H1 (cell line): ENCODE results near the gene GLI1. TPM values are rescaled to one million over a fixed set of nuclear protein-coding genes. Genes with fewer than 3 reads are reported as not detected.

Source experiments
- CTCF ChIA-PET: fragments of 300-600 bp; sonication (Branson Sonifier 250); formaldehyde crosslinking; loops from one replicate; lab custom pipeline; 2021; ENCODE audit not compliant: partially characterized antibody; lab: Charles Lee
- POLR2A ChIA-PET: fragments of 300-600 bp; sonication (Branson Sonifier 250); formaldehyde crosslinking; loops from one replicate; lab custom pipeline; 2021; ENCODE audit warnings: inconsistent platforms; ENCODE audit not compliant: partially characterized antibody; lab: Charles Lee
- DNase-seq, 2 experiments: peaks; one replicate each; pipeline versions ENCODE4 v3.0.0 to v3.0.0-alpha.2; 2010 to 2022; ENCODE audit warnings: low spot score in 2 of 2, low read depth in 1 of 2, mixed read lengths in 1 of 2
- FAIRE-seq: peaks from 2 replicates; lab custom pipeline; 2011; peaks lifted over from hg19 to GRCh38; lab: Jason Lieb, UNC
- H2AFZ ChIP-seq: 2 replicates; pipeline ENCODE4 v1.8.1; 2012; ENCODE audit warnings: low read length, inconsistent platforms
- H2AK5ac ChIP-seq: 2 replicates; pipeline ENCODE4 v1.6.1; 2013; ENCODE audit warnings: low read depth, low read length
- H2BK120ac ChIP-seq: replicated peaks from 2 replicates; pipeline ENCODE3; 2013; ENCODE audit warnings: low read depth, low read length, inconsistent platforms
- H2BK12ac ChIP-seq: 2 replicates; pipeline ENCODE4 v1.6.1; 2013; ENCODE audit warnings: low read depth, low read length
- H2BK15ac ChIP-seq: 2 replicates; pipeline ENCODE4 v1.6.1; 2013; ENCODE audit warnings: low read length
- H2BK20ac ChIP-seq: 2 replicates; pipeline ENCODE4 v1.6.1; 2013; ENCODE audit warnings: low read length
- H2BK5ac ChIP-seq: 2 replicates; pipeline ENCODE4 v1.6.1; 2013; ENCODE audit warnings: low read depth, low read length
- H3K14ac ChIP-seq: 2 replicates; pipeline ENCODE4 v1.6.1; 2013; ENCODE audit warnings: inconsistent platforms; ENCODE audit not compliant: insufficient read length
- H3K18ac ChIP-seq: 2 replicates; pipeline ENCODE4 v1.6.1; 2013; ENCODE audit warnings: low read length; ENCODE audit errors: extremely low read depth
- H3K23ac ChIP-seq: 2 replicates; pipeline ENCODE4 v1.6.1; 2013; ENCODE audit warnings: inconsistent platforms; ENCODE audit not compliant: insufficient read length
- H3K23me2 ChIP-seq: 2 replicates; pipeline ENCODE4 v1.6.1; 2013; ENCODE audit warnings: low read depth, low read length
- H3K27ac ChIP-seq: 2 replicates; pipeline ENCODE4 v1.6.1; 2011; ENCODE audit warnings: low read depth, low read length, inconsistent platforms
- H3K27me3 ChIP-seq, 4 experiments: replicated peaks in 1 of 4; 1 replicate in 1 of 4; 2 replicates in 3 of 4; pipeline versions ENCODE4 v1.6.1 to v1.8.1; 2011 to 2013; ENCODE audit warnings: low read length in 3 of 4, mild to moderate bottlenecking in 3 of 4, inconsistent platforms in 2 of 4, mixed read lengths in 2 of 4, moderate library complexity in 1 of 4; ENCODE audit not compliant: control insufficient read depth in 3 of 4, insufficient read depth in 3 of 4; ENCODE audit errors: extremely low read depth in 1 of 4
- H3K36me3 ChIP-seq, 4 experiments: 2 replicates each; pipeline versions ENCODE4 v1.6.1 to v1.8.1; 2011 to 2013; ENCODE audit warnings: mild to moderate bottlenecking in 4 of 4, low read length in 3 of 4, moderate library complexity in 2 of 4, control low read depth in 1 of 4, inconsistent platforms in 1 of 4; ENCODE audit not compliant: insufficient read depth in 4 of 4, control insufficient read depth in 2 of 4
- H3K4ac ChIP-seq: replicated peaks from 2 replicates; pipeline ENCODE3; 2013; ENCODE audit warnings: low read length, low read depth, mixed read lengths, inconsistent platforms; ENCODE audit not compliant: insufficient read length
- H3K4me1 ChIP-seq, 4 experiments: replicated peaks in 1 of 4; 1 replicate in 1 of 4; 2 replicates in 3 of 4; pipeline versions ENCODE4 v1.6.1 to v1.8.1; 2011 to 2013; ENCODE audit warnings: low read length in 3 of 4, inconsistent platforms in 2 of 4, mixed read lengths in 1 of 4; ENCODE audit not compliant: insufficient read depth in 4 of 4, control insufficient read depth in 3 of 4
- H3K4me2 ChIP-seq, 2 experiments: 2 replicates each; pipeline versions ENCODE4 v1.6.1 to v1.8.1; 2011 to 2013; ENCODE audit warnings: low read depth in 2 of 2, low read length in 2 of 2, control low read depth in 1 of 2, inconsistent platforms in 1 of 2, mild to moderate bottlenecking in 1 of 2; ENCODE audit not compliant: insufficient read depth in 1 of 2
- H3K4me3 ChIP-seq, 4 experiments: fragments of 200-600, 300-600 bp in 1 of 4; sonication (generic), shearing (Covaris generic), sonication (Bioruptor Twin) in 1 of 4; 2 replicates each; pipeline versions ENCODE4 v1.5.1 to v1.8.1; 2011 to 2016; ENCODE audit warnings: low read length in 4 of 4, low read depth in 3 of 4, control low read depth in 2 of 4, inconsistent platforms in 2 of 4, mild to moderate bottlenecking in 2 of 4, mixed read lengths in 1 of 4, moderate library complexity in 1 of 4; ENCODE audit not compliant: insufficient read depth in 2 of 4; ENCODE audit errors: extremely low read depth in 1 of 4
- H3K56ac ChIP-seq: replicated peaks from 2 replicates; pipeline ENCODE3; 2013; ENCODE audit warnings: low read depth, mild to moderate bottlenecking, mixed read lengths, low read length, inconsistent platforms; ENCODE audit not compliant: insufficient read length
- H3K79me1 ChIP-seq: 2 replicates; pipeline ENCODE4 v1.6.1; 2013; ENCODE audit warnings: low read depth, low read length, control low read depth
- H3K79me2 ChIP-seq, 2 experiments: 2 replicates each; pipeline versions ENCODE4 v1.6.1 to v1.8.1; 2012 to 2013; ENCODE audit warnings: low read length in 2 of 2, mild to moderate bottlenecking in 2 of 2, inconsistent platforms in 1 of 2; ENCODE audit not compliant: insufficient read depth in 2 of 2, control insufficient read depth in 1 of 2
- H3K9ac ChIP-seq, 4 experiments: replicated peaks in 1 of 4; 1 replicate in 1 of 4; 2 replicates in 3 of 4; pipeline versions ENCODE4 v1.6.1 to v1.8.1; 2011 to 2013; ENCODE audit warnings: low read depth in 3 of 4, low read length in 3 of 4, control low read depth in 2 of 4, mild to moderate bottlenecking in 2 of 4, moderate library complexity in 2 of 4, inconsistent platforms in 1 of 4; ENCODE audit errors: extremely low read depth in 1 of 4
- H3K9me3 ChIP-seq, 2 experiments: 2 replicates each; pipeline versions ENCODE4 v1.6.1 to v1.8.1; 2012 to 2013; ENCODE audit warnings: mild to moderate bottlenecking in 2 of 2, moderate library complexity in 2 of 2, control low read depth in 1 of 2, inconsistent platforms in 1 of 2, low read depth in 1 of 2, low read length in 1 of 2, mixed read lengths in 1 of 2; ENCODE audit not compliant: insufficient read depth in 2 of 2
- H4K20me1 ChIP-seq, 2 experiments: replicated peaks in 1 of 2; 2 replicates each; pipeline versions ENCODE3 to v1.8.1; 2011 to 2013; ENCODE audit warnings: inconsistent platforms in 2 of 2, low read length in 2 of 2, mild to moderate bottlenecking in 1 of 2; ENCODE audit not compliant: insufficient read depth in 2 of 2, control insufficient read depth in 1 of 2
- H4K5ac ChIP-seq: 2 replicates; pipeline ENCODE4 v1.6.1; 2013; ENCODE audit warnings: low read length, low read depth, mixed read lengths, inconsistent platforms; ENCODE audit not compliant: insufficient read length
- H4K8ac ChIP-seq: 2 replicates; pipeline ENCODE4 v1.8.0; 2013; ENCODE audit warnings: mild to moderate bottlenecking, moderate library complexity, low read length, inconsistent platforms; ENCODE audit not compliant: insufficient read depth; ENCODE audit errors: extremely low read depth
- H4K91ac ChIP-seq: replicated peaks from 2 replicates; pipeline ENCODE3; 2013; ENCODE audit warnings: low read length, mixed read lengths, inconsistent platforms; ENCODE audit not compliant: insufficient read length
- FOSL1 ChIP-seq: IDR thresholded peaks from 2 replicates; pipeline ENCODE4 v1.6.1; 2011; ENCODE audit warnings: mild to moderate bottlenecking, low read depth, low read length, moderate library complexity; ENCODE audit not compliant: insufficient read depth
- NANOG ChIP-seq: IDR thresholded peaks from 2 replicates; pipeline ENCODE4 v1.6.1; 2011; ENCODE audit warnings: low read length, low read depth, mild to moderate bottlenecking, inconsistent platforms; ENCODE audit not compliant: insufficient read depth, poor library complexity, severe bottlenecking
- TEAD4 ChIP-seq: IDR thresholded peaks from 2 replicates; pipeline ENCODE4 v1.6.1; 2012; ENCODE audit warnings: low read depth, low read length, inconsistent platforms, mixed read lengths
- WGBS, 2 experiments: shearing (Covaris generic) in 1 of 2; methylation state at CpG; one replicate each; pipeline versions ENCODE4 v1.1.6 to v1.1.7; 2013 to 2015; ENCODE audit warnings: low lambda C conversion rate in 2 of 2, mixed read lengths in 2 of 2, inconsistent platforms in 1 of 2, low coverage in 1 of 2, missing lambda C conversion rate in 1 of 2; ENCODE audit not compliant: insufficient replicate concordance in 2 of 2, insufficient coverage in 1 of 2, insufficient read length in 1 of 2; ENCODE audit errors: extremely low coverage in 1 of 2, missing lambda C conversion rate in 1 of 2; 5-methylcytosine and 5-hydroxymethylcytosine counted together
- polyA plus RNA-seq, 7 experiments: library from polyadenylated mRNA; depleted of rRNA in 3 of 7; stranded (reverse) in 5 of 7; unstranded in 2 of 7; fragments of >200 nt in 5 of 7; fragments of 200-250 nt in 2 of 7; gene quantifications; 1 replicate in 5 of 7; 2 replicates in 1 of 7; 4 replicates in 1 of 7; pipeline versions ENCODE4 v1.2.1 to v1.2.3, GENCODE V29; 2011 to 2013; ENCODE audit warnings: missing spikeins in 2 of 7, mixed read lengths in 2 of 7
- total RNA-seq: library from RNA; stranded (reverse); fragmentation: NEBNext Ultra II Directional; extraction: Animal tissue kit (Norgen Biotek cat#: 25700); gene quantifications from 2 replicates; pipeline ENCODE4 v1.2.1, GENCODE V29; 2021
- TF ChIP-seq, protein P1 (sequence below), 3 experiments: IDR thresholded peaks; 1 replicate in 2 of 3; 2 replicates in 1 of 3; pipeline versions ENCODE4 v1.5.1 to v1.6.1; 2011; ENCODE audit warnings: low read length in 3 of 3, mild to moderate bottlenecking in 3 of 3, inconsistent platforms in 2 of 3, low read depth in 1 of 3, moderate library complexity in 1 of 3; ENCODE audit not compliant: insufficient read depth in 1 of 3; ENCODE audit errors: control extremely low read depth in 1 of 3

Gene GLI1
- total and polyA plus RNA-seq, 2 of the 8 experiments (the other 6 are each of a cell fraction or from before 2014, with no cell fraction given), result 23.5 to 25.3 TPM

DNA sequence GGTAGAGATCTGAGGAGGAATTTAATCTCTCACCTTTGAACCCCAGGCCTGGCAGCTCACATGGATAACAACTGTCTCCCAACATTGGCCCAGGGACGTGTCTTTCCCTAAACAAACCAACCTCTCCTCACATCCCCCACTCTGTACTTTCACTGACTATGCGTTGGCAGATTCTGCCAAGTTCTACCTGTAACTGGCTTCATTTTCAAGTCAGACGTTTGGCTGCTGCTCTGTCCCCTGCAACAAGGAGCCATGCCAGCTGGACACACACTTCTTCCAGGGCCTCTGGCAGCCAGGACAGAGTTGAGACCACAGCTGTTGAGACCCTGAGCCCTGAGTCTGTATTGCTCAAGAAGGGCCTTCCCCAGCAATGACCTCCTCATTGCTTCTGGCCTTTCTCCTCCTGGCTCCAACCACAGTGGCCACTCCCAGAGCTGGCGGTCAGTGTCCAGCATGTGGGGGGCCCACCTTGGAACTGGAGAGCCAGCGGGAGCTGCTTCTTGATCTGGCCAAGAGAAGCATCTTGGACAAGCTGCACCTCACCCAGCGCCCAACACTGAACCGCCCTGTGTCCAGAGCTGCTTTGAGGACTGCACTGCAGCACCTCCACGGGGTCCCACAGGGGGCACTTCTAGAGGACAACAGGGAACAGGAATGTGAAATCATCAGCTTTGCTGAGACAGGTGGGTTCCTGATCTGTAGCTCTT is 24.9 kb upstream of the GLI1 start, which contains the start of gene INHBC:
Gene INHBC, plus strand, starts transcription at position 268 of the 707 bp plus-strand sequence. Its CDS starts 103 bp downstream, at position 371.
- no peak within 1 kb of the TSS for H3K9ac ChIP-seq
- H4K8ac ChIP-seq, result peak within 1 kb of the TSS; percentile 79
- H3K79me2 ChIP-seq, result peaks cover 0 to 6% of the 10 kb centered on the region in 2 experiments; a peak in 2 of 4 replicates
- TF ChIP-seq, protein P1, sequence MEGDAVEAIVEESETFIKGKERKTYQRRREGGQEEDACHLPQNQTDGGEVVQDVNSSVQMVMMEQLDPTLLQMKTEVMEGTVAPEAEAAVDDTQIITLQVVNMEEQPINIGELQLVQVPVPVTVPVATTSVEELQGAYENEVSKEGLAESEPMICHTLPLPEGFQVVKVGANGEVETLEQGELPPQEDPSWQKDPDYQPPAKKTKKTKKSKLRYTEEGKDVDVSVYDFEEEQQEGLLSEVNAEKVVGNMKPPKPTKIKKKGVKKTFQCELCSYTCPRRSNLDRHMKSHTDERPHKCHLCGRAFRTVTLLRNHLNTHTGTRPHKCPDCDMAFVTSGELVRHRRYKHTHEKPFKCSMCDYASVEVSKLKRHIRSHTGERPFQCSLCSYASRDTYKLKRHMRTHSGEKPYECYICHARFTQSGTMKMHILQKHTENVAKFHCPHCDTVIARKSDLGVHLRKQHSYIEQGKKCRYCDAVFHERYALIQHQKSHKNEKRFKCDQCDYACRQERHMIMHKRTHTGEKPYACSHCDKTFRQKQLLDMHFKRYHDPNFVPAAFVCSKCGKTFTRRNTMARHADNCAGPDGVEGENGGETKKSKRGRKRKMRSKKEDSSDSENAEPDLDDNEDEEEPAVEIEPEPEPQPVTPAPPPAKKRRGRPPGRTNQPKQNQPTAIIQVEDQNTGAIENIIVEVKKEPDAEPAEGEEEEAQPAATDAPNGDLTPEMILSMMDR (IDR thresholded peaks at IDR 0.05; ENCODE audit: control extremely low read depth in 1 of 3, insufficient read depth in 1 of 3, low read depth in 1 of 3, low read length in 3 of 3), result no peak
- no peak for TF ChIP-seq NANOG
- TF ChIP-seq FOSL1, result no peak
- TF ChIP-seq TEAD4, result no peak
- H3K56ac ChIP-seq, result no peak within 1 kb of the TSS
- no peak within 1 kb of the TSS for H3K4me2 ChIP-seq
- no peak within 1 kb of the TSS; the same call in 1 of the 2 replicates for H3K18ac ChIP-seq
- ChIA-PET CTCF (interaction anchor here (0.6 to 7.7 kb wide), 9 partner anchors 18 to 169 kb away, joined by 3 to 112 read pairs (median 3); partner anchors contain the start of gene INHBE), POLR2A (interaction anchor here (0.6 to 13.2 kb wide), 6 partner anchors 11 to 192 kb away, joined by 3 to 168 read pairs (median 4); partner anchors contain the start of genes GLI1 and INHBE)
- DNase-seq, result no peak
- no peaks in the 10 kb centered on the region for H3K27me3 ChIP-seq
- H2BK120ac ChIP-seq, result peak within 1 kb of the TSS; percentile 57
- H2BK20ac ChIP-seq, result no peak within 1 kb of the TSS
- H3K23me2 ChIP-seq, result peaks cover 3% of the 10 kb centered on the region; the same call in 1 of the 2 replicates
- H4K91ac ChIP-seq, result peak within 1 kb of the TSS; percentile 15
- no peak within 1 kb of the TSS for H3K4me3 ChIP-seq
- H3K4ac ChIP-seq, result peak within 1 kb of the TSS; percentile 37
- H2AK5ac ChIP-seq, result no peak within 1 kb of the TSS
- no peak within 1 kb of the TSS for H3K27ac ChIP-seq
- no peak within 1 kb of the TSS; the same call in 1 of the 2 replicates for H2BK5ac ChIP-seq
- H3K36me3 ChIP-seq, result no peaks in the 10 kb centered on the region
- peak within 1 kb of the TSS; percentile 67 for H2AFZ ChIP-seq
- no peaks in the 10 kb centered on the region for H4K20me1 ChIP-seq
- H3K23ac ChIP-seq, result no peak within 1 kb of the TSS
- WGBS, 2 experiments, result 76% methylated on average over 8 of the region's 8 CpGs; no CpG with 5 or more reads in 1 of the 2 experiments
- H2BK15ac ChIP-seq, result peak within 1 kb of the TSS; percentile 83
- H3K79me1 ChIP-seq, result no peaks in the 10 kb centered on the region; the same call in 1 of the 2 replicates
- H4K5ac ChIP-seq, result no peak within 1 kb of the TSS
- H3K14ac ChIP-seq, result no peak within 1 kb of the TSS
- H2BK12ac ChIP-seq, result no peak within 1 kb of the TSS
- no peaks in the 10 kb centered on the region for H3K9me3 ChIP-seq
- H3K4me1 ChIP-seq, result peaks cover 0 to 3% (median under 1%) of the 10 kb centered on the region in 4 experiments; a peak in 1 of 7 replicates
- no peak for FAIRE-seq
